HG03280 (cell line): ENCODE results near the gene PLCD3.

Experiments used
- ATAC-seq: cut with Tn5 transposase; IDR thresholded peaks from one replicate; pipeline ENCODE4 v1.9.1; 2021; ENCODE audit warnings: mild to moderate bottlenecking, moderate library complexity; ENCODE audit not compliant: unreplicated experiment

Gene PLCD3

DNA sequence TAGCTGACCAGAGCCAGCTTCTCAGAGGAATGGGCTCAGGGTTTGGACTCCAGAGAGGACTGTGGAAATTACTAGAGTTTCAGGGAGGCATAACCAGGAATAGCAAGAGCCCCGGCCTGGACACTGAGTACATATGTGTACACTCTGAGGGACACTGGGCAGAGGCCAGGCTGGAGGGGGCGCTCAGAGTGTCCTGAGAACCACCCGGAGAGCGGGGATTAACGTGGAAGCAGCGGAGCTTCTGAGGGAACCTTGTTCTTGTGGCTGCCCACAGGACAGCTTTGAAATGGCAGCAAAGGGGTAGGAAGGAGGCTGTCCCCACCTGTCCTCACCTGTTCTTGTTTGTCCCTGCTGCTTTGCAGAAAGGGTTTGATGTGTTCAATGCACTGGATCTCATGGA, 27.8 kb downstream of the PLCD3 start:
- ATAC-seq: no peak

DNA sequence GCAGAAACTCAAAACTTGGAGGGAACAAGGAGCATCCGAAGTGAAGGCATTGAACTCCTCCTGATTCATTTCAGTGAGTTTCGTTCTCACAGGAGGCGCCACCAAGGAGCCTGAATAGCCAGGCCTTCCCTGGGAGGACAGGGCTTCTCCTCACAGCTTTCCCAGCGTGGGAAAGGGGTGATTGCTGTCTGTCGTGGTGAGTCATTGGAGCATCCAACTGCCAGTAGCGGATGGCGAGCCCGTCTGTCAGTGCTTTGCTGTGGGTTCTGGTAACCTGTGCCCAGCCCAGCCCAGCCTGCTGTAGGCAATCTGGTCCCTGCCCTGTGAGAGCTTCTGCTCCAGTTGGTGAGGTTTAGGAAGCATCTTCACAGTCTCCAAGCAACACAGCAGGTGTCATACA, 28.3 kb downstream of the PLCD3 start:
- ATAC-seq: no peak

DNA sequence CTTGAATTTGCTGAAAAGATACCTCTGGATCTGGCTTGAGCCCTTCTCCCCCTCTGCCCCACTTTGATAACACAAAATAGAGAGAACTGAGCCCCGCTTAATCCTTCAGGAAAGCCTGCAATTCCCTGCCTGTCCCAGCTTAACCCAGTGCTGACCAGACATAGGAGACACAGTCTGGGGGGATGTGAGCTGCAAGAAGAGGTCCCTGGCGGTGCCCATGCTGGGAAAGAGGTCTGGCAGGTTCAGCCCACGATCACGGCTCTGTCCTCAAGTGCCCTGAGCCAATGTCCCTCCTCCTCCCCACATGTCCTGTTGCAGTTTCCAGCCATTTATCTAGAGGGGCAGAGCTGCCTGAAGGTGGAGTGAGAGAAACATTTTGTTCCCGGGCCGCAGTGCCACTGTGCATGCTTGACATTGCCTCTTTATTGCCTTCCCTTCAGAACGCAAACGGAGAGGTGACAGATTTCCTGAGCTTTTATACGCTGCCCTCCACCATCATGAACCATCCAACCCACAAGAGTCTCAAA, 29.0 kb downstream of the PLCD3 start:
- no peak for ATAC-seq

DNA sequence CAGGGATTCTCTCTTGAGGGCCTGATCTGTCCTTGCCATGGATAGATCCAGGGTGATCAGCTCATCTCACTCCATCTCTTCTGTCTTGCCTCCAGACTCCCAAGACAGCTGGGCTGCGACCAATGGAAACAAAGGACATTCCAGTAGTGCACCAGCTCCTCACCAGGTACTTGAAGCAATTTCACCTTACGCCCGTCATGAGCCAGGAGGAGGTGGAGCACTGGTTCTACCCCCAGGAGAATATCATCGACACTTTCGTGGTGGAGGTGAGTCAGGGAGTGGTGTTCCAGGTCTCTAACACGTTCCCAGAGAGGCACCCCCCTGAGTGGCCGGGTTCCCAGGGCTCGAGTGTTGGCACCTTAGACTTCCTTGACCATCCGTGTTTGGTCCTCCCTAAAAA, 29.5 kb downstream of the PLCD3 start:
- ATAC-seq: no peak

DNA sequence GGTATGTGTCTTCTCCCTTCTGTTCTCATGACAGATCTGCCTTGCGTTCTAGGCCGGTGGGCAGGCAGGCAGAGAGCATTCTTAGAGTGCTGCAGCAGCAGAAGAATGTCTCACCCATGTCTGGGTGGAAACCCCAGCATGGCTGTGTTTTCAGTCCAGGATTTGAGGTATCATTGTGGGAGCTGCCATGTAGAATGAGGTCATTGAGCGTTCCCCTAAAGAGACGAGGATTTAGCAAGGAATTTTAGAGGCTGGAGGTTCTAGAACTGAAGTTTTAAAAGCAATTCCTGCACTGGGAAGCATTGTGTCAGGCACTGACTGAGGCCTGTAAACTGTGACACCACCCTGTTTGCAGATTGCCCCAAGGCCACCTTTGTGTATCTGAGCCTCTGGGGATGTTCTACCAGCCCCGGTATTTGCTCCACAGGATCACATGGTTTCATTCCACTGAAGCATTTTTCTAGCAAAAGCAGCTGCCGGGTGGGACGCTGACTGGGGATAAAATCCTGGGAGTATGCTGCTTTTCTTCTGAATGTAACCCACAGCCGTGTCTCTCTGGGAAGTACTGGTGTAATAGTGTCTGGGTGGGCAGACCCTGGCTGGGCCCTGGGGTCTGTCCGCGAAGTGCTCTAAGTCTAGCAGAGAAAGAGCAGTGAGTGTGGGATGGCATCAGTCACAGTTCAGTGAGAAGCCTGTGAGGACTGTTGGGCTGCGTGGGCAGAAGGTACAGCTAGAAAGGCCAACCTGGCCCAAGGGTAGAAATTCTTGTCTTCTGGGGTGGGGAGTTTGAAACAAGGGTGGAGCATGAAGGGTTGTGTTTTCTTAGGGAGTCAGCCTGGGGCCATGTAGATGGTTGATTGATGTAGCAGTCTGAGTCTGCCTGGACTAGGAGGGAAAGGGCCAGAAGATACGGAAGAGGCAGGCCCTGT, 30.2 kb downstream of the PLCD3 start:
- no peak for ATAC-seq

DNA sequence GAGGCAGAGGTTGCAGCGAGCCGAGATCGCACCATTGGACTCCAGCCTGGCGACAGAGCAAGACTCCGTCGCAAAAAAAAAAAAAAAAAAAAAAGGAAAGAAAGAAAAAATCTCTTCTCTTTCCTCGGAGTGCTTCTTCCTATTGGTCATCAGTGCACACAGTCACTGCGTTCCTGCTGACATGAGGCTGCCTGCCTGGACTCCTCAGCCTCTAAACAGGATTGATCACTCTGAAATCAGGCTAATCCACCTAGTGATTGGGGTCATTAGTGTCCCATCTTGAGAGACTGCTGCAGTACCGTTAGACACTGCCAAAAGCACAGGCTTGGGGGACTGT, 30.8 kb downstream of the PLCD3 start:
- ATAC-seq: no peak

DNA sequence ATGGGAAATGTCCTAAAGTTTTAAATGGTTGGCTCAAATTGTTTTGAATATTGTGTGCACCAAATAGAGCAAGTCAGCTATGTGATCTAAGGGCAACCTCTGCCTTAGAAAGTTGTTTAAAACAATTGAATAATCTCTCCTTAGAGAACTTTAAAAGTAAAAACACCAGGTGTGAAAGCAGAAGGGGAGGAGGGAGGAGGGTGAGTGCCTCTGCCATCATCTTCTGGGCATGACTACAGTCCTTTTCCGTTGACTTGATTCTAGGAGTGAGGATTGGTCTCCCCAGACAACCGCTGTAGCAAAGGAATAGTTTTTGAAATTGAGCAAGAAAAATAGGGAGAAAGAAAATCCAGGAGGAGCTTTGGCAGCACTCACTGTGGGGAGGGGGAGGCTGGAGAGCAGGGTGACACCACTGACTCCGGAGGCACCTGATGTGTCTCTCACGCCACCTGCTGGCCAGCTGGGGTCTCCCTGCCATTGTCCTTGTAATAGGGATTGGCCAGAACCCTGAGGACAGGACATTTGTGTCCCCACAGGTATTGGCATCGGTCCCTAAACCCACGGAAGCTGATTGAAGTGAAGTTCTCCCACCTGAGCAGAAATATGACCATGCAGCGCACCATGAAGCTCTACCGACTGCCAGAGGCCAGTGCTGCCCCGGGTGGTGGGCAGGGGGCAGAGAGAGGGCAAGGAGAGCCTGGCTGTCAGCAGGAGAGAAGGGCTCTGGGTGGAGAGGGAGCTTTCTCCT, 33.3 kb downstream of the PLCD3 start:
- no peak for ATAC-seq

DNA sequence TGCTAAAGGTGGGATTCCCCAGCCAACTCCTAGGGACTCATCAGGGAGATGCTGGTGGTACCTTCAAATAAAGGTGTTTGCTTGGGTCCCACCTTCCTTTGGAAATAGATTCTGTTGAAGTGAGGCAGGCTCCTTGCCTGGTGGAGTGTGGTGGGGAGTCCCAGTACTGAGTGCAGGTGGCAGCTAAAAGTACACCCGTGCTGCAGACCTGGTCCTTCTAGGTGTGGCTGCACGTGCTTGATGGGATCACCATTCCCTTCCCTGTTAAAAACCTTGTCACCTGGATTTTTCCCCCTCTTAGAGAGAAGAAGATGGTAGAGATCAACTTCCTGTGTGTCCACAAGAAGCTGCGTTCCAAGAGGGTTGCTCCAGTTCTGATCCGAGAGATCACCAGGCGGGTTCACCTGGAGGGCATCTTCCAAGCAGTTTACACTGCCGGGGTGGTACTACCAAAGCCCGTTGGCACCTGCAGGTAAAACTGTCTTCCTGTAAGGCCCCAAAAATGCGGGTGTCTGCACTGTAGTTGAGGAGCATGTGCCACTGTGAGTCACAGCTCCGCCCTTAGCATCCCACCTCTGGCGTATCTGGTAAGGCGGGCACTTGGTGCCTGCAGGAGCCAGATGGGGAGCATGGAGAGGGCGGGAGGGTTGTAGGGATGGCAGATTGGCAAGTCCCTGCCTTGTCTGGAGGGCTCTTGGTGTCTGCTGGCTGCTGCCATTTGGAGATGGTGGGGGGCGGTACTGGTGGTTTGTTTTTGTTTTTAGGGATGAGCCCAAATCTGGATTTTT, 34.0 kb downstream of the PLCD3 start:
- ATAC-seq: no peak

DNA sequence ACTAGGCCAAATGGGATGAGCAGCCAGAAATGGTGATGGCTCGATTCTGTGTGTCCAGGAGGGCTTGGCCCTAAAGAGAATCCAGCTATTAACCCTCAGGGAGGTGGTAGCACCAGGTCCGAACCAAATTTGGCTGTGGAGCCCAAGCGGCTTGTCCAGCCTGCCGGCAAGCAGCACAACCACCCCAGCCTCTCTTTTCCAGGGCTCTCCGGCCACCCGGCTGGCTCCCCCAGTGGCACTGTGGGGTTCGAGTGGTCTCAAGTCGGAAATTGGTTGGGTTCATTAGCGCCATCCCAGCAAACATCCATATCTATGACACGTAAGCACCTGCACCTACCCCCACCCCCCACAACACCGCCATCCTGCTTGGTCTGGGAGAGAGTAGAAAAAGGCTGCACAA, 35.4 kb downstream of the PLCD3 start:
- ATAC-seq: no peak

DNA sequence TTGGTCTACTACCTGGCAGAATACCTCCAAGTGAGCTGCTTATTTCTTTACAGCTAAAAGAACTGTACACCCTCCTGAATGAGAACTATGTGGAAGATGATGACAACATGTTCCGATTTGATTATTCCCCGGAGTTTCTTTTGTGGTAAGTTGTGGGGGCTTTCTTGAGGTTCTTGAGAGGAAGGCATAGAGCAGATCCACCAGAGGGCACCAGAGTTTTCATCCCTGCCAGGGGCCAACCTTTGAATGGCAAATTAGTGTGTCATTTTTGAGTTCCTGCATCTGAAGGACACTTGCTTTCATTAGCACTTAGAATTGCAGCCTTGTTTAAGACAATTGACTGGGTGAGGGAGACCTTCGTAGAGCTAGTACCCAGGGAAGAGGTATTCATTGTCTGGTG, 36.2 kb downstream of the PLCD3 start:
- ATAC-seq: no peak

DNA sequence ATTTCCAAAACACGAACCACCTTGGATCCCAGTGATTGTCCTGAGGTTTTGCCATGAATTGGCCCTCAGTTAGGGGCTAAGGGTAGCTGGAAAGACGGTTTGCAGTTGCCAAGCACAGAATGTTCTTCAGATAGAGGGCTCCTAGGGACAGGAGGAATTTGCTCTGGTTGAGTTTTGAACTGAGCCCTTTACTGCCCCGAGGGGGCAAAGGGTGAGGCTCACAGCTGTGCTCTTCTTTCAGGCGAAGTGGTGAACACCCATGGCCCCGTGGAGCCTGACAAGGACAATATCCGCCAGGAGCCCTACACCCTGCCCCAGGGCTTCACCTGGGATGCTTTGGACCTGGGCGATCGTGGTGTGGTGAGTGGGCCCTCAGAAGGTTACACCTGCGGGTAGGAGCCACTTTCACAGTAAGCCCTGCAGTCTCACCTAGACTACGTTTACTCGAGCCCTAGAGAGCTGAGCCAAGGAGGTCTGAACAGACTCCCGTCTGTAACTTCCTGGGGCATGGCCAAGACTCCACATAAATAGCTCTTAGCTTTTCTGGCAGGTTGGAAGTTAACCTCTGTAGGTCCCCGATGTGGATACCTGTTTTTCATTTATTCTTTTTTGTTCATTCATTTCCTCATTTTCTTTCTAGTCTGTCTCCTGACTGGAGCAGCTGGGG, 38.7 kb downstream of the PLCD3 start:
- no peak for ATAC-seq

DNA sequence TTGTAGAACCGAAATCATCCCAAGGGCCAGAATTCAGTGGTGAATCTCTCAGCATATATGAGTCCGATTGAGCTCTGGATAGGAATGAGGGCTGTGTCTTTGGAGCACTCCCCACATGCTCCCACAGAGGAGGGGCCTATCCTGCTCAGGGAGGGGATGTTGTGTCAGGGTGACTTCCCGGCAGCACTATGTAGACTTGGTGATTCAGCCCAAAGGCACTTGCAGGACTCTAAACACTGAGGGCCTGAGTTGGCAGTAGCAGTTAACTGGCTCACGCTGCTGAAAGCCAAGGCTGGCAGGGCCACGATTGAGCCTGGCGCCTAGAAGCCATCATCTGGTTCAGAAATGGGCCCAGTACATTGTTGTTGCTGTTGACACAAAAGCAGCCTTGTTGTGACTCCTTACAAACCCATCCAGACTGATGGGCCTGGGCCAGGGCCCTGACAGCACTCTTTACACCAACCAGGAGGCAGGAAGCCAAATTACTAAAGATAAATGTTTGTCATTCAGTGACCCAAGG, 39.3 kb downstream of the PLCD3 start:
- ATAC-seq: no peak

DNA sequence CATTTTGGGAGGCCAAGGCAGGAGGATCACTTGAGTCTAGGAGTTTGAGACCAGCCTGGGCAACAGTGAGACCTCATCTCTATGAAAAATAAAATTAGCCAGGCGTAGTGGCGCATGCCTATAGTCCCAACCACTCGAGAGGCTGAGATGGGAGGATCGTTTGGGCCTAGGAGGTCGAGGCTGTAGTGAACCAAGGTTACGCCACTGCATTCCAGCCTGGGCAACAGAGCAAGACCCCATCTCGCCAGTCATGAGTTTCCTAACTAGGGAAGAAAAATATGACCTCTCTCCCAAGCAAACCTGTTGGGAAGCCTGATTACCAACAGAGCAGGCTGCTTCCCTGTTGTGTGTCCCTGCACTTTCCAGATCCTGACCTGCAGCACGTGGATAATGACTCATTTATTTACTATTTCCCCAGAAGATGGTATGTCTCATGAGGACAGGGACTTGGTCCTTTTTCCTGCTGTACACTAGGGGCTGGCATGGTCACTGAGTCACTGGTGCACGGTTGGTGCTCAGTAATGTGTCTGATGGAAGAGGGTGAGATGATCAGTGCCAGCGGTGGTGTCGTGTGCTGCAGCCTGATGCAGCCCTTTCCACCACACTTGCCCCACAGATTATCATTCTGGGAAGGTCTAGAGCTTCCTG, 40.4 kb downstream of the PLCD3 start:
- ATAC-seq: no peak

DNA sequence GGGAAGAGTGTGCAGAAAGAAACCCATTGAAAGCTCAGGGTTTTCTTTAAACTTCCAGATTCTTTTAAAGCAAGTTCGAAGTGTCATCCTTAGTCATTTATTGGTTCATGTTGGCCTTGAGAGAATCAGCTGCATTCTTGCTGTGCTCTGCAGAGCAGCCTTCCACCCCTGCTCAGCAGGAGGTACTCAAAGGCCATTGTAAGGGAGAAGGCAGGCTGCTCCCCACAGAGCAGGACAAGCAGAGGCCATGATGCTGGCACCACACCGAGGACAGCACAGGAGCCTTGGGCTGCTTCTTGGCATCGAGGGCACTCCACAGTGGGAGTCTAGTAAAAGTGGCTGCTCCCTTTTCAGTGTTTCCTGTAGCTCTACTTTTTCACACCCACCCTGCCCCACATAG, 41.6 kb downstream of the PLCD3 start:
- no peak for ATAC-seq

DNA sequence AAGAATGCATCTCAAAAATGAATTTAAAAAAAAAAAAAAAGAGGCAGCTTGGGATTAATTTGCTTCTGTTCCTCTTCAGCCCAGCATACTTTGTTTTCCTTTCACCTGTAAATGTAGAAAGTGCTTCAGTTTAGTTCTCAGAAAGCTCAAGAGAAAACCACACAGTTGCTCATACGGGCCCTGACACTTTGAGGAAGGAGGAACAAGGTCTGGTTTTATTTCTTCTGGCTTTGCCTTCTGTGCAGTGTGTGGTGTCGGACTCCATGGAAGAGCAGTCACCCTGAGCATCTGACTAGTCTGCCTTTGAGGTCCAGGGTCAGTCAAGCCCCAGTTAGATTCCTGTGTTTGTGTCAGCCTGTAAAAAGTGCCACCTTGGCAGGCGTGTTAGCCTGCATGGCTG, 43.6 kb downstream of the PLCD3 start:
- ATAC-seq: no peak

DNA sequence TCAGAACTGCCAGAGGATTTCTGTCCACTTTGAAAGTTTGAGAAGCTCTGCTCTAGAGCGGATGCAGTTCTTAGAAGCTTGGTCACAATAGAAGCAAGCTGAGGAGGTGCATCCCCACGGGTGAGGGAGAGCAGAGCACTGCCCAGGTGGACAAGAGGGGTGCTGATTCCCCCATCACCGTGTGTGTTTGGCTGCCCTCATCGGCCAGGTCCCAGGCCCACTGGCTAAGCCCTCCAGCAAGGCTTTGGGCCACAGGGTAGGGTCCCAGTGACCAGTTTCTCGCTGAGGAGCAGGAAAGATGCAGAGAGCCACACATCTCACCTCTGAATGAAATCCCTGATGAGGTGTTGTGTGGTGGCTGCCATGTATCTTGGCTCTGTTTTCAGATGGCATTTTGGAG, 44.3 kb downstream of the PLCD3 start:
- ATAC-seq: no peak

DNA sequence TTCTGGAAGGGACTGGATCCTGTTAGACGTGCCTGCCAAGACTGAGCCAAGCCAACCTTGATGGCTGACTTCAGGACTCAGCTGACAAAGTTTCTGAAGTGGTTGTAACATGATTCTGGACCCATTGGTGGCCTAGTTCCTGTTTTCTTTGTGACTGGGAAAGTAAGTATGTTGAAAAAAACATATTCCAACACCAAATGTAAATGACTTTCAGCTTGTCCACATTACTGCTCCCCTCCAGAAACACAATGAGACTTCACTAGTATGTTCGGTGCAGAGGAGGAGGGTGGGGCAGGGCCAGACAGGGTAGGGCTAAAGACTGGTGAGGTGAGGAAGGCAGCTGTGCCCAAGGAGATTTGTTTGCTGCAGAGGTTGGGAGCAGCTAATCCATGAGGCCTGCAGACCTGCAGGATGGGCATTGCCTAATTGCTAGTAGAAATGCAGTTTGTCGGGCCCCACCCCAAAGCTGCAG, 44.8 kb downstream of the PLCD3 start:
- no peak for ATAC-seq

DNA sequence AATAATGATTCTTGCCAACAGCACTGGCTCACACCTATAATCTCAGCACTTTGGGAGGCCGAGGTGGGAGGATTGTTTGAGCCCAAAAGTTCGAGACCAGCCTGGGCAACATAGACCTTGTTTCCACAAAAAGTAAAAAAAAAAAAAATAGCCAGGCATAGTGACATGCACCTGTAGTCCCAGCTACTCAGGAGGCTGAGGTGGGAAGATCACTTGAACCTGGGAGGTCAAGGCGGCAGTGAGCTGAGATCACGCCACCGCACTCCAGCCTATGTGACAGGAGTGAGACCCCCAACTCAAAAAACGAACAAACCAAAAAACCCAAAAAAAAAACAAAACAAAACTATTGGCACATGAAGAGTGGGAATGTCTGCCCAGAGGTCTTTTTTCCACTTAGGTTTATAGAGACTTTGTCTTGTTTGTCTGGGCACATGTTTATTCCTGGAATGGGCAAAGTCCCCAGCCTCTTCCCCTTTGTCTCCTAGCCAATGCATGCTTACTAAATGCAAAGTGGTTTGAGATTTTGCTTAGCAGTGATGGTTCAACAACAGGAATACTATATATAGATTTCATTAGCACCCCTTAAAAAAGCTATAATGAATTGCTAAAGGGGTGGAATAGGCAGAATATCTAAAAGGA, 45.3 kb downstream of the PLCD3 start:
- no peak for ATAC-seq

DNA sequence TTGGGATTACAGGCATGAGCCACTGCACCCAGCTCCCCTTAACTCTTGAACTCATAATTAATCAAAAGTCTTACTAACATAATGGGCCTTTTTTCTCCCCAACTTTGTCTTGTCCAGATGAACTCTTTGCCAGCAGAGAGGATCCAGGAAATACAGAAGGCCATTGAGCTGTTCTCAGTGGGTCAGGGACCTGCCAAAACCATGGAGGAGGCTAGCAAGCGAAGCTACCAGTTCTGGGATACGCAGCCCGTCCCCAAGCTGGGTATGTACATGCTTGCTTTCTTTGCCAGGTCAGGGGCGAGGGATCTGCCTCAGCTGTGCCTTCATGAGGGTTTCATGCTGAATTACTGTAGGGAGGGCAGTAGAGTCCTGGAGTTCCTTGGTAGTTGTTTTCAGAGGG, 45.9 kb downstream of the PLCD3 start:
- ATAC-seq: no peak
